ENCODE measurements around the gene RMC1.

RMC1 gene

DNA sequence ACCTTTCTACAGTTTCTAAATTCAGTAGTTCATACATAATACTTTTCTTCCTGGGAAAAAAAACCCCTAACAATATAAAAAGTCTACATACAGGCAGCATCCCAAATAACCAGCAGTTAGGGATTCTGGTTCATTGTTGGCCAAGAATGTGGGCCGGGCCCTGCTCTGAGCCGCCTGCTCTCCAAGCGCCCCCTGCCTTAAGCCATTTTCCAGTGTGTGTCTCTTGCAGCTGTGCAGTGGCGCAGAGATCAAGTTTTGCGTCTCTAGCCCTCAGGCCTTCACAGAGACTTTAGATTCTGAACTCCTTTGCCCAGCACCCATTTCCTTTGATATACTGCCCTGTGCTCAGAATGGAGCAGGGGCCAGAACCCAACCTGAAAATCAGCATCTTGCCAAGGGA lies 32.9 kb downstream of the RMC1 start:
- no peak for DNase-seq (ENCODE audit: low spot score)
- TF ChIP-seq, protein P1, sequence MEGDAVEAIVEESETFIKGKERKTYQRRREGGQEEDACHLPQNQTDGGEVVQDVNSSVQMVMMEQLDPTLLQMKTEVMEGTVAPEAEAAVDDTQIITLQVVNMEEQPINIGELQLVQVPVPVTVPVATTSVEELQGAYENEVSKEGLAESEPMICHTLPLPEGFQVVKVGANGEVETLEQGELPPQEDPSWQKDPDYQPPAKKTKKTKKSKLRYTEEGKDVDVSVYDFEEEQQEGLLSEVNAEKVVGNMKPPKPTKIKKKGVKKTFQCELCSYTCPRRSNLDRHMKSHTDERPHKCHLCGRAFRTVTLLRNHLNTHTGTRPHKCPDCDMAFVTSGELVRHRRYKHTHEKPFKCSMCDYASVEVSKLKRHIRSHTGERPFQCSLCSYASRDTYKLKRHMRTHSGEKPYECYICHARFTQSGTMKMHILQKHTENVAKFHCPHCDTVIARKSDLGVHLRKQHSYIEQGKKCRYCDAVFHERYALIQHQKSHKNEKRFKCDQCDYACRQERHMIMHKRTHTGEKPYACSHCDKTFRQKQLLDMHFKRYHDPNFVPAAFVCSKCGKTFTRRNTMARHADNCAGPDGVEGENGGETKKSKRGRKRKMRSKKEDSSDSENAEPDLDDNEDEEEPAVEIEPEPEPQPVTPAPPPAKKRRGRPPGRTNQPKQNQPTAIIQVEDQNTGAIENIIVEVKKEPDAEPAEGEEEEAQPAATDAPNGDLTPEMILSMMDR (IDR thresholded peaks at IDR 0.05; ENCODE audit: extremely low read depth, missing control alignments), result no peak

DNA sequence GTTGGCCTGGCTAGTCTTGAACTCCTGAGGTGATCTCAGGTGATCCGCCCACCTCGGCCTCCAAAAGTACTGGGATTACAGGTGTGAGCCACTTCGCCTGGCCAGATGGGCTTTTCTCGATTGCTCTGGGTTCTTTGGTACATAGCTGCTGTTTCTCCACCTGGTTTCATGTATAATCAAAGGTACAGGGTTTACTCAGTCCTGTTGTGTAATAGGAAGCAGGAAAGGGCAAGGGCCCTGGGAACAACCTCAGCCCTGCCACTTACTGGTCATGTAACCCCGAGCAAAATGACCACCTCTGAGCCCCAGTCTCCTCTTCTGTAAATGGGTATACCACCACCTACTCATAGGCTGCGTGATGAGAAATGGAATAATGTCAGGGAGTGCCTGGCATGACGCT lies 34.0 kb downstream of the RMC1 start:
- TF ChIP-seq, protein P1 (IDR thresholded peaks at IDR 0.05; ENCODE audit: extremely low read depth, missing control alignments), result no peak
- no peak for DNase-seq (ENCODE audit: low spot score)

DNA sequence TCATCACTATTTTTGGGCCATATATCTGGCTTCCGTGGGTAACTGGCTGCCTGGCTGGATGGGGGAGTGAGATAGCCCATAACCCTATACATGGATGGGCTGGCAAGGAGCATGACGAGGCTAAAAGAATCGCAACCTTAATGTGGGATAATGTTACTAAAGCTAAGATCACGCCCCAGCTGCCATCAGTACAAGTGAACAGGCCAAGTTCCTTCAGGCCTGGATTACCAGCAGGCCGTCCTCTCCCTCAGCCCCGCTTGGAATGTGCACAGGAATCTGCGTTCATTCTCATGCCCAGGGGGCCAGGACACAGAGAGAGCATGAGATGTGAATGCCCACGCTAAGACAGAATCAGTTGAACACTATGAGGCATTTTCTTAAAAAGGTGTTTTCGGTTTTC lies 34.7 kb downstream of the RMC1 start:
- TF ChIP-seq, protein P1 (IDR thresholded peaks at IDR 0.05; ENCODE audit: extremely low read depth, missing control alignments), result no peak
- no peak for DNase-seq (ENCODE audit: low spot score)

DNA sequence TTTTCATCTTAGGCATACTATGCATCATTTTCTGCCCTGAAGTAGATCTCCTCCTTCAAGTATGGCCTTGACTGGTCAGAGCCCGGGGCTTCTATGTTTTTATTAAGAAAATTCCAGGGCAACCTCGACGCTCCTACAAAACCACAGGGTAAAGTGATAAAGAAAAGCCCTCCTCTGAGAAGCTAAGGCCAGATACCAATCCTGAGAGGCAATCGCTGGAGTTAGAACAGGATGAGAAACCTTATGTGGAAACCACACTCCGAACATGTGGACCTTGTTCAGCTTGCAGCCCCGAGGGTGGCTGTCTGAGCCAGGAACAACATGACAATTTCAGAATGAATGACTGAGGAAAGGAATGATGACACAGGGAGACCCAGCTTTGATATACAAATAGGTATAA lies 35.6 kb downstream of the RMC1 start:
- TF ChIP-seq, protein P1 (IDR thresholded peaks at IDR 0.05; ENCODE audit: extremely low read depth, missing control alignments), result no peak
- no peak for DNase-seq (ENCODE audit: low spot score)

DNA sequence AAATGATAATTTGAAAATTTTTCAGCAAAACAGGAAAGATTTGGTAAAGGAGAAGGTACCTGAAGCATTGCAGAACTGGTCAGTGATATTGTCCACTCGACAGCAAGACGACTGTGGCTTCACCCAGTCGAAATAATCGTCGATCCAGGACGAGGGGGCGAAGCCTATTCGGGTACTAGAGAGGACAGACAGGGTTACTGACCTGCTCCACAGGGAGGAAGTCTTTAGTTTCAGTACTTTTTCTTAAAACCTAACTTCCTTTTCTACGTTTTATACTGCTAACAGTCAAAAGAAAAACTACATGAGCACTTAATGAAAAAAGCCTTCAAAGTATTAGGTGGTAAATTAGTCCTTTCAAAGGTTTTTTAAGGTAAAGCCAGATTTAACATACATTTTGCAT lies 36.0 kb downstream of the RMC1 start:
- TF ChIP-seq, protein P1 (IDR thresholded peaks at IDR 0.05; ENCODE audit: extremely low read depth, missing control alignments), result no peak
- DNase-seq (ENCODE audit: low spot score), result no peak

DNA sequence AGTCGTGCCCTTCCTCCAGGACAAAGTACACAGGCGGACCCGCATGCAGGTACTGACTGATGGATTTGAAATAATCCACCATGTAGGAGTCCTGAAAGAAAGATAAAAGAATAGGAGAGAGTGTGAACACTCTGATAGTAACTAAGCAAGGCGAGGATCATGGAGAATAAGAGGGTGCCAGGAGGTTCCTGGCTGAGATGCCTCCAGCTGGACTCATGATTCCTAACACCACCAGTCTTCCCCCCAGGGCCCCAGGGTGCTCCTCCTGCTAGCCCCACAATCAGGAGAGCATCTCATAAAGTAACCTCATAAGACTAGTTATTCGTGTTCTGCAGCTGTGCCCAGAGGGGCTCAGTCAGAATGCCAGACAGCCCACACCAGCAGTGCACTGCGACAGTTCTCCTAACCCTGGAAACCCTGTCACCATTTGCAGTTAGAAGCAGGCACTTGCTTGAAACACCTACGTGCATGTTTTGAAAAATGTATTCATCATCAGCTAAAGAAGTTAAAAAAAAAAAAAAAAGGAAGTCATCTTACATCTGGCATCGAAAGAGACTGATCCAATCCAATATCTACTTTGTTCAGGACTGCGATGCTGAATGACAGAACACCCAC lies 36.7 kb downstream of the RMC1 start:
- DNase-seq (ENCODE audit: low spot score), result no peak
- TF ChIP-seq, protein P1 (IDR thresholded peaks at IDR 0.05; ENCODE audit: extremely low read depth, missing control alignments), result no peak

DNA sequence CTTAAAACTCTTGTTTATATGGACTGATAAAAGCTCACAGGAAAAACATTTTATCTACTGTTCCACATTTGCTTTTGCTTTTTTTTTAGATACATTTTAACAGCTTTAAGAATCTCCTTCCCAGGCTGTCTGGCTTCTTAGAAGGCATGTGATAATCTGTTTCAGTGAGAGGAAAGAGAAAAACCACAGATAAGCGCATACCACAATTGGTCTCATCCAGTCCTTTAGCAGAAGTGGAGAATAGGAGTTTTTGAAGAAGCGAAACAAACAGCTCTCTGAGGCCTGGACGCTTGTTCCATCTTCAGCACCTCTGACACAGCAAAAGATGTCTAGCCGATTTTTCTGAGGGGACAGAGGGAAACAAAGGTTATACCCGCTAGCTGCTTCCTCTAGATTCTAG lies 37.6 kb downstream of the RMC1 start:
- DNase-seq (ENCODE audit: low spot score), result peak; percentile 47
- TF ChIP-seq, protein P1 (IDR thresholded peaks at IDR 0.05; ENCODE audit: extremely low read depth, missing control alignments), result no peak

All from GM20000 (cell line).